ENCODE measurements around the gene NCAPG2.

Gene NCAPG2

GRCh38 chr7:158733775-158734494 lies 29.3 kb upstream of the NCAPG2 start:
- DNase-seq (ENCODE audit: extremely low read depth, low read depth): no peak
- TF ChIP-seq, protein P1, sequence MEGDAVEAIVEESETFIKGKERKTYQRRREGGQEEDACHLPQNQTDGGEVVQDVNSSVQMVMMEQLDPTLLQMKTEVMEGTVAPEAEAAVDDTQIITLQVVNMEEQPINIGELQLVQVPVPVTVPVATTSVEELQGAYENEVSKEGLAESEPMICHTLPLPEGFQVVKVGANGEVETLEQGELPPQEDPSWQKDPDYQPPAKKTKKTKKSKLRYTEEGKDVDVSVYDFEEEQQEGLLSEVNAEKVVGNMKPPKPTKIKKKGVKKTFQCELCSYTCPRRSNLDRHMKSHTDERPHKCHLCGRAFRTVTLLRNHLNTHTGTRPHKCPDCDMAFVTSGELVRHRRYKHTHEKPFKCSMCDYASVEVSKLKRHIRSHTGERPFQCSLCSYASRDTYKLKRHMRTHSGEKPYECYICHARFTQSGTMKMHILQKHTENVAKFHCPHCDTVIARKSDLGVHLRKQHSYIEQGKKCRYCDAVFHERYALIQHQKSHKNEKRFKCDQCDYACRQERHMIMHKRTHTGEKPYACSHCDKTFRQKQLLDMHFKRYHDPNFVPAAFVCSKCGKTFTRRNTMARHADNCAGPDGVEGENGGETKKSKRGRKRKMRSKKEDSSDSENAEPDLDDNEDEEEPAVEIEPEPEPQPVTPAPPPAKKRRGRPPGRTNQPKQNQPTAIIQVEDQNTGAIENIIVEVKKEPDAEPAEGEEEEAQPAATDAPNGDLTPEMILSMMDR (IDR thresholded peaks at IDR 0.05; ENCODE audit: low read depth, low read length): no peak

DNA sequence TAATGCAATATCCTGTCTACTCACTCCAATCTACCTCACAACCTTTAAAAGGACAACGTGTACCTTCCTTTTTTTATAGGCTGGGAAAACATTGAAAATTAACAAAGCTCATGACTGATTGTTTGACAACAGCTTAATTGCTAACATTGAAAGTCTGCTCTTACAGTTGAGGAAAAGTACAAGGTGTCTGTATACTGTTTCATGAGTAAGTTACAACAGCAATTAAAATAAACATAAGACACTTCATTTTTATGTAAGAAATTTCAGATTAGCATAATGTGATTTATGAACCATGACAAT lies 28.6 kb upstream of the NCAPG2 start:
- DNase-seq (ENCODE audit: extremely low read depth, low read depth): no peak
- TF ChIP-seq, protein P1 (IDR thresholded peaks at IDR 0.05; ENCODE audit: low read depth, low read length): no peak

- TF ChIP-seq, protein P1 (IDR thresholded peaks at IDR 0.05; ENCODE audit: low read depth, low read length): no peak
- no peak for DNase-seq (ENCODE audit: extremely low read depth, low read depth)
Measured at GRCh38 chr7:158732494-158733219, 28.1 kb upstream of the NCAPG2 start.

DNA sequence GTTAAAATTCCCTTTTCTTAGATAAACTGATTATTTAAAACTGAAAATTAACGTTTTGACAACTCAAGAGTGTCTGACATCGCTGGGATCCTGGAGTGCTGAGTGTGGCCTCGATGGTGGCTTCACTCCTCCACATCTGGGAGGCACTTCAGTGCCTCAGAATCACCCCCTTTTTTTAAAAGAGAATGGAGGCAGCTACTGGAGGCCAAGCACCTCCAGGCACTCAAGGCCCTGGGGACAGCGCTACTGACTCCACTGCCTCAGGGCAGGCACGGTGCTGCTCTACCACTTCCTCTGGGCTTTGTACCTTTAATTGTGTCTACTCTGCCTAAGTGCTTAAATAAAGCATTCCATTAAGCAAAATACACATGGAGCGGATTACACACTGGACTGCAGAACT lies 27.2 kb upstream of the NCAPG2 start:
- TF ChIP-seq, protein P1 (IDR thresholded peaks at IDR 0.05; ENCODE audit: low read depth, low read length): no peak

DNA sequence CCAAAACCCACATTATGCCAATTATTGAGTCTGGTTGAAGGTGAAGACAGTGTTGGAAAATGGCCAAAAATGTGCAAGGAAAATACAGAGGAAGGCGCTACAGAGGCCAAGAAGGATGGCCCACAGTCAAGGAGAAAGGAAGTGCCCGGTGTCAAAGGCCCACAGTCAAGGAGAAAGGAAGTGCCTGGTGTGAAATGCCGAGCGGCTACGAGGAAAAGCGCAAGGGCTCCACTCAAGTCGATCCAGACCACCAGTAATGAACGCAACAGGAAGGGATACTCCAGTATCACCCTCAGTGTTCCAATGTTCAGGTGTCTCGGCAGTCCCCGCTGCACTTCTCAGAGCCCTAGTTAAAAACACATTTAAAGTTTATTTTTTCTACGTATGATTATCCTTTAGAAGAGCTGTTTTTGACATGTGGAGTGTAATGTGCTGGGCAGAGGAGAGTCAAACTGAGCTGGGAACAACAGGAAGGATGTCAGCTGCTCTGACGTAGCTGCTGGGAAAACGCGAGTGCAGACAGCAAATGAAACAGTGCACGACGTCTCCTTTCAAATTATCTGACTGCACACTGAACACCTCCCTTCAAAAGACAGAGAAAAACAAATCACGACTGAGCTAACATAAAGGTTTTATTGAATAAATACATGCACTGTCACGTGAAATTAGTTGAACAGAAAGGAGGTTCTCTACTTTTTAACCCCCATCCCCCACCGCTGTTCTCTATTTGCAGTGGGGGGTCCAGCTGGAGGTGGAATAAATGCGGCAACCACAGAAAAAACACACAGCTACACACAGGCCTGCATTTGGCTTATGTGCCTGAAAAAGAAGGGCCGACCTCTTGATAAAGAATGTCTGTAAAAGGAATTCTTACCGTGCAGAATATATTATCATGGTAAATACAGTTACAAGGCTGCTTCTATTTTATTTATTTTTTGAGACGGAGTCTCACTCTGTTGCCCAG lies 26.1 kb upstream of the NCAPG2 start:
- DNase-seq (ENCODE audit: extremely low read depth, low read depth): no peak
- TF ChIP-seq, protein P1 (IDR thresholded peaks at IDR 0.05; ENCODE audit: low read depth, low read length): no peak

More for the DNA sequence above, 27.2 kb upstream of the NCAPG2 start:
- DNase-seq (ENCODE audit: extremely low read depth, low read depth): no peak

- TF ChIP-seq, protein P1 (IDR thresholded peaks at IDR 0.05; ENCODE audit: low read depth, low read length): no peak
Measured at GRCh38 chr7:158729646-158730382, 25.2 kb upstream of the NCAPG2 start.

More at GRCh38 chr7:158729646-158730382, 25.2 kb upstream of the NCAPG2 start:
- no peak for DNase-seq (ENCODE audit: extremely low read depth, low read depth)
